Right lung (tissue), 5 donors: ENCODE results near the gene ARFGAP1. TPM values are rescaled to one million over a fixed set of nuclear protein-coding genes. Genes with fewer than 3 reads are reported as not detected.
"Not testable (repeated sequence)": the region's sequence is repeated elsewhere in the genome, so short reads cannot be mapped to it uniquely, and the experiment has no call there.

ENCODE experiments used
- DNase-seq, 2 donors: peaks; one replicate each; pipeline ENCODE4 v3.0.0-alpha.2; 2013
- polyA plus RNA-seq, 5 donors: library from polyadenylated mRNA; unstranded; fragments of 120-200 nt; gene quantifications; one replicate each; pipeline versions ENCODE4 v1.2.1 to v1.2.3, GENCODE V29; 2013; ENCODE audit warnings: inconsistent platforms in 1 of 5, low replicate concordance in 1 of 5; ENCODE audit not compliant: insufficient read length in 5 of 5, insufficient read depth in 1 of 5

Gene ARFGAP1
- polyA plus RNA-seq, 5 donors, result 50.4 to 83.7 (median 64.2) TPM

DNA sequence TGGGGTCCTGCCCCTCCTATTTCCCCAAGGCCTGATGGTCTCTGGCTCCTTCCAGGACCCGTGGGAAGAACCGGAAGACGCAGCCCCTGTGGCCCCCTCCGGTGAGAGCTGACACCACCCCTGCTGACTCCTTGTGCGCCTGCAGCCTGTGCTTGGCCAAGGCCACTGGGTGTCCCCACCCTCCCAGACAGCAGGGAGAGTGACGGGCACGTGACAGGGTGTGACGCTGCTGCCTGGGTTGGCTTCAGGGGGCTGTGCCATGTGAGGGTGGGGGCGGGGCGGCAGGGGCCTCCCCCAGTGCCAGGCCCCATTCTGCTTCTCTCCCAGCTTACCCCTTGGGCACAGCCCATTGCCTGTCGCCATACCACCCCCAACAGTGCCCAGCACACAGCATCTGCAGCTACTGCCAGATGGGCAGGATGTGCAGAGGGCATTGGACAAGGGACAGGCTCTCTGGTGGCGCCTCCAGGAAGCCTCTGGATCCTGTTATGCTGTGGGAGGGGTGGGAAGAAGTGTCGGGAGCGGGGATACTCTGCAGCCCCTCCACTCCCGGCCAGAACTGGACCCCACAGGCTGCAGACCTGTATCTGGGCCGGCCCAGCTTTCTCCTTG is 34.0 kb upstream of the ARFGAP1 start:
- no peak for DNase-seq

- DNase-seq, result no peak
These were observed 33.2 kb upstream of the ARFGAP1 start for GRCh38 chr20:63239431-63239830.

DNA sequence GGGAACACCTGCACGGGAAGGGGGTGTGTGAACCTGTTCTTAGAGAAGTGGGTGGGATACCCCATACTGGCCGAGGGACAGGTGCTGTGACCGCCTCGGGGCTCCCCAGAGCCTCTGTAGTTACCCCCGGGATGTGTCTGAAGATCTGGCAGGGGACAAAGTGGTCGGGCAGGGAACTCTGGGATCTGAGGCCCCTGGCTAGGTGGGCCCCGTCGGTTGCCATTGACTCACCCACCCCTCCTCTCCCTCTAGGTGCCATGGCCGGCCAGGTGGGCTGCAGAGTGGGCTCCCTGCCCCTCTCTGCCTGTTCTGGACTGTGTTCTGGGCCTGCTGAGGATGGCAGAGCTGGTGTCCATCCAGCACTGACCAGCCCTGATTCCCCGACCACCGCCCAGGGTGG is 32.6 kb upstream of the ARFGAP1 start:
- no peak for DNase-seq

GRCh38 chr20:63241272-63241671 is 31.3 kb upstream of the ARFGAP1 start:
- DNase-seq, result no peak

DNA sequence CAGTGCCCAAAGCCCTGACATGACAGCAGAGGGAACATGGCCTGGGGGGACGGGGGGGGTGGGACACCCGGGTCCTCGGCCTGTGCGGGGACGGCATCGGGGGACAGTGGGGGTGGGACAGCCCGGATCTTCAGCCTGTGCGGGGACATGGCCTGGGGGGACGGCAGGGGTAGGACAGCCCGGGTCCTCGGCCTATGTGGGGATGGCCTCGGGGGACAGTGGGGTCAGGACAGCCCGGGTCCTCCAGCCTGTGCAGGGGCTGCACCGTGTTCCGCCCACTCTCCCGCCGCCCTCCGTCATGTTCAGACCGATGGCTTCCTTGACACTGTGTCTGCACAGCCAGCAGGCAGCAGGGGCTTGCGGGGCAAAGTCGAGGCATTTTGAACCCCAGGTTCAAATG is 29.9 kb upstream of the ARFGAP1 start:
- no peak for DNase-seq

DNA sequence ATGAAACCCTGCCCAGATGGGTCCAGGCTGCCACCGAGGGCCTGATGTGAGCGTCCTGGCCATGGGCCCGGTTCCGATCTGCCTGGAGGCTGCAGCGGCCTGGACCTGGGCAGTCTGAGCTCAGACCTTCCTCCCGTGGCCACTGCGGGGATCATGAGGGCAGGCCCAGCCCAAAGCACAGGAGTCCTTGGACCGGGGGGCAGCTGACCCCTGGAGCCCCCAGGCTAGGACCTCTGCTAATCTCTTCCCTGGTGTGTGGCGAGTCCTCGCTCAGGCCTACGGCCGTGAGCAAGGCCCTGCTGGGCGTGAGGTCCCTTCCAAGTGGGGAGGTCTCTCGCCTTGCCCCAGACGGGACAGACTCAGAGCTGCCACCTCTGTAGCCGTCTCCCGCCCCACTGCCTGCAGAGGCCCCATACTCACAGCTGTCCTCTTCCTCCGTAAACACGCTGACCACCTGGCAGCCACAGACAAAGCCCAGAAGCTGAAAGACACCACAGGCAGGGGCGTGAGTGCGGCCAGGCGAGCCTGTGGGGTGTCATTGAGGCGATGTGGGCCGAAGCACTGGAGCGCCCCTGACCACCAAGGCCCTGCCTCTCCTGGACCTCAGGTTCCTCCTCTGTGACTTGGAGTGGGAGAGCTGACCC is 28.9 kb upstream of the ARFGAP1 start:
- DNase-seq, result no peak

GRCh38 chr20:63244468-63244867 is 28.1 kb upstream of the ARFGAP1 start:
- DNase-seq, result no peak

DNA sequence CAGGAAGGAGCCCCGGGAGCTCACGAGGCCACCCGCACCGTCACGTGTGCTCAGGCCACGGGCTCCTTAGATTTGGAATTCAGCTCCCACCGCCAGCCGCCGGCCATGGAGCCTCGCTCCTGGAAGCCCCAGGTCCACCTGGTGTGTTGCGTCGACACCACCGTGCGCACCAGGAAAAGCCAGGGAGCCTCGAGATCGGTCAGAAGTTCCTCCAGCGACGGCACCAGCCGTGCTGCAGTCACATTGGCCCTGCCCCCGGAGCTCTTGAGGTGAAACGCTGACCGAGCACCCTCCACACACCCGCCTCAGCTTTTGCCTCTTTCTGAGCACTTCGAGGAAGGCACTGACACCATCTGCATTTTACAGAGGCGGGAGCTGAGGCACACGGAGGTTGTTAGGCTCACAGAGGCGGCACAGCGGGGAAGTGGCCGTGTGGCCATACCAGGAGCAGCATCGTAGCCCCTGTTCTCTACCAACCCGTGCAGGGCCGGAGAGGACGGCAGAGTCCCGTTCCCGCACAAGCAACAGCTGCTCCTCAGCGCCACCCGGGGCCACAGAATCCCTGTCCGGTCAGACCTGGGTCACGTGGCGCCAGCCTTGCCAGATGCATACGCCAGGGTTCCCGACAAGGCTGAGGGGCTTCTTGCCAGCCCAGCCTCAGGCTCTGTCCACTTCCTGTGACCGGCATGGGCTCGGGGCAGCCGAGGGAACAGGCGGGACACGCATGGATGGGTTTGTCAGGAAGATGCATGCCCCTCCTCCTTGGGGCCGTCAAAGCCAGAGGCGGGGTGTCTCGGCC is 25.9 kb upstream of the ARFGAP1 start:
- no peak for DNase-seq

DNA sequence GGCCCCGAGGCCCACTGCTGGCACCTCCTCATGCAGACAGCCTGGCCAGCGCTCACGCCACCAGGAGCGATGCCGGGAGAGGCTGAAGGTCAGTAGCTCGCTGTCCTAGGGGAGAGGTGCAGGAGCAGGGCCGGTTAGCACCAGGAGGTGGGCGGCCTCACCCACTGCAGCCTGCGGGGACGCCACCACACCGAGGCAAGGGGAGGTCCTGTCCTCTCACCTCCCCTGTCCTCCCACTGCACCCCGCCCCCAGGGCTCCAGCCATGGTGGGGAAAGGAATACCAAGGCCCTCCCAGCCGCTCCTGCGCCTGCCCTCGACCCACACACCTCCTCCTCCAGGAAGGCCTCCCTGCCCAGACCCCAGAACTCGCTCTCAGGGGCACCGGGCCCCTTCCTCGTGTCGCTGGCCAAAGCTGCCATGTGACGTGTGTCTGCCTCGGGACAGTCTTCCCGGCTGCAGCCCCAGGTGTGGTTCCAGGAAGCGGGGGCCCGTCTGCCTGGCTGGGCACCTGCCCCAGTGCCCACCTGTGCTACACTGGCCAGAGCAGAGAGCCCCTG is 24.9 kb upstream of the ARFGAP1 start:
- DNase-seq, result no peak

GRCh38 chr20:63248835-63249591 is 23.6 kb upstream of the ARFGAP1 start:
- DNase-seq, result no peak

GRCh38 chr20:63249891-63250290 is 22.7 kb upstream of the ARFGAP1 start:
- no peak for DNase-seq

DNA sequence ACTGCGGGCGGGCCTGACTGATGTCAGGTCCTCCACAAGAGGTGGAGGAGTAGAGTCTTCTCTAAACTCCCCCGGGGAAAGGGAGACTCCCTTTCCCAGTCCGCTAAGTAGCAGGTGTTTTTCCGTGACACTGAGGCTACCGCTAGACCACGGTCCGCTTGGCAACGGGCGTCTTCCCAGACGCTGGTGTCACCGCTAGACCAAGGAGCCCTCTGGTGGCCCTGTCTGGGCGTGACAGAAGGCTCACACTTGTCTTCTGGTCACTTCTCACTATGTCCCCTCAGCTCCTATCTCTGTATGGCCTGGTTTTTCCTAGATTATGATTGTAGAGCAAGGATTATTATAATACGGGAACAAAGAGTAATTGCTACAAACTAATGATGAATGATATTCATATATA is 21.3 kb upstream of the ARFGAP1 start:
- not testable (repeated sequence) for DNase-seq

DNA sequence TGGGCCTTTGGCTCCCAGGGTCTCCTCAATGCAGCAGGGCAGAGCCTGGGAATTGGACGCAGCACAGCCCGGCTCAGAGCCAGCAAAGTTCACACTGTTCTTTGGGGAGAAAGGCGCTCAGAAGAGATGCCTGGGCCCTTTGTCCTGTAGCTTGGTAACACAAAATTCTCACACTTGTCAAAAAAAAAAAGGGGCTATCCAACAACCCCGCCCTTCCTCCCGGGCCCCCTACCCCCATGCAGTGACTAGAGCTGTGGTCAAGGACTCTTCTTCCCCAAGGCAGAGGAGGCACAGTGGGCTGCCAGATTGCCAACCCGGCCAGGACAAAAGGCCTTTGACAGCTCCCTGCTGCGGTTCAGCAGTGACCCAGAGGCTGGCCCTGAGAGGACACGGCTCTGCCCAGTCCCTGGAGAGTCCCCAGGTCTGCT is 20.3 kb upstream of the ARFGAP1 start:
- DNase-seq, result no peak

GRCh38 chr20:63253065-63253437 is 19.6 kb upstream of the ARFGAP1 start:
- DNase-seq, result no peak

GRCh38 chr20:63253438-63254231 is 19.0 kb upstream of the ARFGAP1 start:
- DNase-seq, result no peak

DNA sequence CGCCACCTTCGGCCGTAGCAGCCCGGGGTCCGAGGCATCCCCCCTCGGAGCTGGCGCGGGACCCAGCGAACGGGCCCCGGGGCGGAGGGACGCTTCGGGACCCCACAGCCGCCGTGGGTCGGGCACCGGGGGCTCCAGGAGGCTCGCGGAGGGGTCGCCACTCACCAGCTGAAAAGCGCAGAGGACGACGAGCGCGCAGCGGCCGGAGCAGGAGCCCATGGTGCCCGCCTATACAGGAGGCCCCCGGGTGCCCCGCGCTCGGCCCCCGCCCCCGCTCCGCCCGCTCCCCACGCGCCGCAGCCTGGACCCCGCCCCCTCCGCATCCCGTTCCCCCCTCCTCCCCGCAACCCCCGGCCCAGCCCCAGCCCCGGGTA is 18.4 kb upstream of the ARFGAP1 start, which contains the start of gene NKAIN4:
TSS of gene NKAIN4 (minus strand) at position 232 of the 374 bp plus-strand sequence. CDS start at position 219, 13 bp downstream.
- DNase-seq, result no peak

GRCh38 chr20:63254606-63255384 is 17.8 kb upstream of the ARFGAP1 start:
- no peak for DNase-seq

- no peak for DNase-seq
These were observed 16.5 kb upstream of the ARFGAP1 start for GRCh38 chr20:63255931-63256704.

GRCh38 chr20:63256954-63257353 is 15.7 kb upstream of the ARFGAP1 start:
- DNase-seq, result no peak
